Measurements from ENCODE around the gene CYBB.
A peak's percentile ranks its signal among the peaks of the same experiment; 100 is the strongest.

Gene CYBB

GRCh38 chrX:37799936-37800335, 20.1 kb downstream of the CYBB start:
- no peak overlapping the region for H3K4me3 ChIP-seq (replicated peaks; ENCODE audit: low read depth, low read length)
- DNase-seq (ENCODE audit: low read depth) = no peak
- no peak for TF ChIP-seq CTCF (IDR thresholded peaks at IDR 0.05; ENCODE audit: low read length, missing control alignments)

GRCh38 chrX:37800717-37801116, 20.9 kb downstream of the CYBB start:
- no peak overlapping the region for H3K4me3 ChIP-seq (replicated peaks; ENCODE audit: low read depth, low read length)
- peak; percentile 48 for DNase-seq (ENCODE audit: low read depth)
- TF ChIP-seq CTCF (IDR thresholded peaks at IDR 0.05; ENCODE audit: low read length, missing control alignments) = no peak

GRCh38 chrX:37802028-37802427, 22.2 kb downstream of the CYBB start:
- no peak for TF ChIP-seq CTCF (IDR thresholded peaks at IDR 0.05; ENCODE audit: low read length, missing control alignments)
- peak; percentile 14 for DNase-seq (ENCODE audit: low read depth)
- H3K4me3 ChIP-seq (replicated peaks; ENCODE audit: low read depth, low read length) = no peak overlapping the region

DNA sequence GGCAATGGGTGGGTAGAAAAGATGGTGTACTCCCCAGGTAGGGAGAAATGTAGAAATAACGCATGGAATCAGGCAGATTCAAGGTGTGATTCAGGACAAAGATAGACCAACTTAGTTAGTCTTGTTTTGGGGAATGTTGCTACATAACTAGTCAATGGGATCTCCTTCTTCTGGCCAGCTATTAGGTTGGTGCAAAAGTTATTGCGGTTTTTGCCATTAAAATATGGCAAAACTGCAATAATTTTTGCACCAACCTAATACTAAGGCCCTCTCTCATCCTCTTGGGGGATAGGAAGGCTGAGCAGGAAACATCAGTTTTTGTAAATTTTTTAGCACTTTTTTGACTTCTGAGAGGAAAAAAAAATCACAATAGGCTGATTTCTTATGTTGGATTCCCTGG, 23.2 kb downstream of the CYBB start:
- no peak for DNase-seq (ENCODE audit: low read depth)
- H3K4me3 ChIP-seq (replicated peaks; ENCODE audit: low read depth, low read length) = no peak overlapping the region
- TF ChIP-seq CTCF (IDR thresholded peaks at IDR 0.05; ENCODE audit: low read length, missing control alignments) = no peak

- no peak for TF ChIP-seq CTCF (IDR thresholded peaks at IDR 0.05; ENCODE audit: low read length, missing control alignments)
- no peak for DNase-seq (ENCODE audit: low read depth)
- no peak overlapping the region for H3K4me3 ChIP-seq (replicated peaks; ENCODE audit: low read depth, low read length)
Measured at GRCh38 chrX:37809970-37810369, 30.1 kb downstream of the CYBB start.

GRCh38 chrX:37812110-37812509, 32.3 kb downstream of the CYBB start:
- H3K4me3 ChIP-seq (replicated peaks; ENCODE audit: low read depth, low read length) = no peak overlapping the region
- DNase-seq (ENCODE audit: low read depth) = no peak
- TF ChIP-seq CTCF (IDR thresholded peaks at IDR 0.05; ENCODE audit: low read length, missing control alignments) = no peak

- no peak for DNase-seq (ENCODE audit: low read depth)
- H3K4me3 ChIP-seq (replicated peaks; ENCODE audit: low read depth, low read length) = no peak overlapping the region
- TF ChIP-seq CTCF (IDR thresholded peaks at IDR 0.05; ENCODE audit: low read length, missing control alignments) = no peak
Measured at GRCh38 chrX:37813570-37813969, 33.7 kb downstream of the CYBB start.
